ENCODE data around the gene ETV7.
"Not testable (repeated sequence)": the region's sequence is repeated elsewhere in the genome, so short reads cannot be mapped to it uniquely, and the experiment has no call there.

The ETV7 gene

GRCh38 chr6:36346486-36347273 is 40.8 kb downstream of the ETV7 start:
- no peak for TF ChIP-seq ZNF274 (IDR thresholded peaks at IDR 0.05; ENCODE audit: low read depth, low read length)
- H3K4me3 ChIP-seq (ENCODE audit: low read length): no peak overlapping the region

GRCh38 chr6:36345681-36346466 is 41.6 kb downstream of the ETV7 start:
- TF ChIP-seq ZNF274 (IDR thresholded peaks at IDR 0.05; ENCODE audit: low read depth, low read length): no peak
- no peak overlapping the region for H3K4me3 ChIP-seq (ENCODE audit: low read length)

- TF ChIP-seq ZNF274 (IDR thresholded peaks at IDR 0.05; ENCODE audit: low read depth, low read length): no peak
- H3K4me3 ChIP-seq (ENCODE audit: low read length): no peak overlapping the region
Observed at GRCh38 chr6:36343109-36343680, 44.3 kb downstream of the ETV7 start.

GRCh38 chr6:36340618-36341454 is 46.6 kb downstream of the ETV7 start:
- no peak overlapping the region for H3K4me3 ChIP-seq (ENCODE audit: low read length)
- TF ChIP-seq ZNF274 (IDR thresholded peaks at IDR 0.05; ENCODE audit: low read depth, low read length): no peak

- no peak overlapping the region for H3K4me3 ChIP-seq (ENCODE audit: low read length)
Observed at GRCh38 chr6:36340306-36340617, 47.2 kb downstream of the ETV7 start.

GRCh38 chr6:36339146-36339545 is 48.3 kb downstream of the ETV7 start:
- no peak for TF ChIP-seq ZNF274 (IDR thresholded peaks at IDR 0.05; ENCODE audit: low read depth, low read length)
- no peak overlapping the region for H3K4me3 ChIP-seq (ENCODE audit: low read length)

More at GRCh38 chr6:36340306-36340617, 47.2 kb downstream of the ETV7 start:
- no peak for TF ChIP-seq ZNF274 (IDR thresholded peaks at IDR 0.05; ENCODE audit: low read depth, low read length)

GRCh38 chr6:36338223-36338622 is 49.2 kb downstream of the ETV7 start:
- not testable (repeated sequence) for H3K4me3 ChIP-seq (ENCODE audit: low read length)

- no peak overlapping the region for H3K4me3 ChIP-seq (ENCODE audit: low read length)
- TF ChIP-seq ZNF274 (IDR thresholded peaks at IDR 0.05; ENCODE audit: low read depth, low read length): no peak
Observed at GRCh38 chr6:36337814-36338213, 49.7 kb downstream of the ETV7 start.

- no peak for TF ChIP-seq ZNF274 (IDR thresholded peaks at IDR 0.05; ENCODE audit: low read depth, low read length)
- H3K4me3 ChIP-seq (ENCODE audit: low read length): no peak within 1 kb of the TSS
Observed at GRCh38 chr6:36336779-36337241, 50.7 kb downstream of the ETV7 start, which contains the start of gene BNIP5. Gene BNIP5, minus strand, starts transcription at chr6:36336888. Its CDS starts 6,198 bp downstream, at chr6:36330690.

GRCh38 chr6:36336208-36336710 is 51.2 kb downstream of the ETV7 start:
- no peak for TF ChIP-seq ZNF274 (IDR thresholded peaks at IDR 0.05; ENCODE audit: low read depth, low read length)
- H3K4me3 ChIP-seq (ENCODE audit: low read length): no peak overlapping the region

GRCh38 chr6:36335465-36336207 is 51.8 kb downstream of the ETV7 start:
- no peak overlapping the region for H3K4me3 ChIP-seq (ENCODE audit: low read length)
- TF ChIP-seq ZNF274 (IDR thresholded peaks at IDR 0.05; ENCODE audit: low read depth, low read length): no peak

- H3K4me3 ChIP-seq (ENCODE audit: low read length): no peak overlapping the region
Observed at GRCh38 chr6:36334832-36335459, 52.5 kb downstream of the ETV7 start.

More at GRCh38 chr6:36334832-36335459, 52.5 kb downstream of the ETV7 start:
- TF ChIP-seq ZNF274 (IDR thresholded peaks at IDR 0.05; ENCODE audit: low read depth, low read length): no peak
